ENCODE measurements around the gene TOR1B.

- TF ChIP-seq CTCF (conservative IDR thresholded peaks at IDR 0.05; ENCODE audit: low read depth, low read length) (no peak), SMC3 (IDR thresholded peaks at IDR 0.05; ENCODE audit: low read depth, low read length) (no peak)
Measured at GRCh38 chr9:129774791-129775447, 28.1 kb upstream of the TOR1B start.

Data from IMR-90 (cell line).